GM13976 (cell line): ENCODE results near the gene DOP1A.

Experiments used
- DNase-seq: peaks from one replicate; pipeline ENCODE4 v3.0.0; 2012; ENCODE audit warnings: low spot score
- CTCF ChIP-seq: IDR thresholded peaks from 2 replicates; pipeline ENCODE4 v1.5.1; 2012; ENCODE audit warnings: borderline replicate concordance, mild to moderate bottlenecking; ENCODE audit not compliant: insufficient read depth; ENCODE audit errors: extremely low read depth, missing control alignments, control extremely low read depth
- in situ Hi-C: fragments of 300-500 bp; cut with MboI; formaldehyde crosslinking; loops from one replicate; pipeline ENCODE4 v1.12.0; 2022; ENCODE audit warnings: low sequenced_read_pairs, mixed read lengths, inconsistent platforms; ENCODE audit not compliant: unreplicated experiment

The DOP1A gene

GRCh38 chr6:83155794-83156193 is 88.3 kb downstream of the DOP1A start:
- DNase-seq, result no peak
- in situ Hi-C loops, result no loop called here
- TF ChIP-seq CTCF, result no peak

DNA sequence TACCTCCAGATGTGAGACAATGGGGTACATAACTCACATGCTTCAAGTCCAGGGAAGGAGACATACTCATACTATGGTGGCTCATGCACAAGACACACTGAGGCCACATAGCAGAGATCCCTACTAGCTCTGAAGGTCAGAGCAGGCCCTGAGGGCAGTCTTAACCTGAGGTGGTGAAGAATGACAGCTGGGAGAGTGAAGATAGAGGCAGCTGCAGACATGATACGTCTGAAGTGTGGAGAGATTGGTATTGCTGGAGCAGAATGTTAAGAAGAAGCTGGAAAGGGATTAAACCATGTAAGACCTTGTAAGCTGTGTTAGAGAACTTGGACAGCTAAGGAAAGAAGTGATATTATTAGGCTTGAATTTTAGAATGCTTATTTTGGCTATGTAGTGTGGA is 92.7 kb downstream of the DOP1A start:
- in situ Hi-C loops, result no loop called here
- DNase-seq, result no peak

DNA sequence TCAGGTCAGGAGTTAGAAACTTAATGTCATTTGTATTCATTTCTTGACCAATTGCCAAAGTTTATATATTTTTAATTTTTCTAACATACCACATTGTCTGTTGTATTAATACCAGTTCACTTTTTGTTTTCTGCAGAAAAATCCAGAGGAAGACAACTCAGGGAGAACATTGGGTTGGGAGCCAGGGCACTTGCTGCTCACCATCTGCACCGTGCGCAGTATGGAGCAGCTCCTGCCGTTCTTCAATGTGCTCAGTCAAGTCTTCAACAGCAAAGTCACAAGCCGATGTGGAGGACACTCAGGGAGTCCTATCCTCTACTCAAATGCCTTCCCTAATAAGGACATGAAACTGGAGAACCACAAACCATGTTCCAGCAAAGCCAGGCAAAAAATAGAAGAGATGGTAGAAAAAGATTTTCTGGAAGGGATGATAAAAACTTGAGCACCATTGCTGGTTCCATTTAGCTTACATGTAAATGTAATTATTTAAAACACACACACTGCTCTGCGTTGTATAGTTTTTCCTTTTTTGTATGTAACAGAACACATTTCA is 100.3 kb downstream of the DOP1A start:
- no peak for TF ChIP-seq CTCF
- no peak for DNase-seq
- in situ Hi-C loops, result no loop called here

More for the DNA sequence above, 92.7 kb downstream of the DOP1A start:
- no peak for TF ChIP-seq CTCF

GRCh38 chr6:83168556-83168955 is 101.1 kb downstream of the DOP1A start:
- no peak for TF ChIP-seq CTCF
- no peak for DNase-seq
- in situ Hi-C loops, result no loop called here

GRCh38 chr6:83169106-83169505 is 101.6 kb downstream of the DOP1A start:
- no peak for DNase-seq
- no peak for TF ChIP-seq CTCF
- in situ Hi-C loops, result no loop called here

GRCh38 chr6:83169511-83169910 is 102.0 kb downstream of the DOP1A start:
- in situ Hi-C loops, result no loop called here
- no peak for DNase-seq
- no peak for TF ChIP-seq CTCF

GRCh38 chr6:83176246-83176645 is 108.8 kb downstream of the DOP1A start:
- no peak for TF ChIP-seq CTCF
- DNase-seq, result no peak
- in situ Hi-C loops, result no loop called here
